Esophagus squamous epithelium (tissue), 4 donors: ENCODE measurements around the gene PRDX1.

Experiments
- POLR2A ChIP-seq, 4 donors: fragments of 450-650 bp; IDR thresholded peaks; one replicate each; pipeline ENCODE4 v1.6.1; 2017; ENCODE audit warnings: antibody characterized with exemption in 4 of 4, mild to moderate bottlenecking in 4 of 4, moderate library complexity in 3 of 4
- TF ChIP-seq, protein P1 (sequence below), 6 experiments: fragments of 450-650 bp in 4 of 6; fragments of 200-600 bp in 2 of 6; sonication (generic) in 2 of 6; IDR thresholded peaks; one replicate each; pipeline ENCODE4 v1.5.1; 2016 to 2019; ENCODE audit warnings: antibody characterized with exemption in 6 of 6, mild to moderate bottlenecking in 4 of 6, moderate library complexity in 4 of 6

DNA sequence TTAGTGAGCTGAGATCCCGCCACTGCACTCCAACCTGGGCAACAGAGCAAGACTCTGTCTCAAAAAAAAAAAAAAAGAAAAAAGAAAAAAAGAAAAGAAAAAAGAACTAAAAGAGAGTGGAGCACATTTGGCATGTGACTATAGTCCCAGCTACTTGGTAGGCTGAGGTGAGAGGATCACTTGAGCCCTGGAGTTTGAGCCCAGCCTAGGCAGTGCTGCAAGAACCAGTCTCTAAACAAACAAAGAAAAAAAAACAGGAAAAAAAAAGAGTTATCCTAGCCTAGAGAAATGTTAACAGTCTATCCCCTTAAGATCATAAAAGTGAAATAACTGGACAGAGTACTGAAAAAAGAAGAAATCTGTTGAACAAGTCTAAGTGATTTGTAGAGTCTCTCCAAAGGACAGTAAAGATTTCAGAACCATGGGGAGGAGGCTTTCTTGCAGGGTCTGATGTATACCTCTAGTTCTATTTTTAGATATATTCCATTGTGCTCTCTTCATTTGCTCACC is 4.5 kb upstream of the PRDX1 start:
- no peak for TF ChIP-seq POLR2A (IDR thresholded peaks at IDR 0.05)
- TF ChIP-seq, protein P1, sequence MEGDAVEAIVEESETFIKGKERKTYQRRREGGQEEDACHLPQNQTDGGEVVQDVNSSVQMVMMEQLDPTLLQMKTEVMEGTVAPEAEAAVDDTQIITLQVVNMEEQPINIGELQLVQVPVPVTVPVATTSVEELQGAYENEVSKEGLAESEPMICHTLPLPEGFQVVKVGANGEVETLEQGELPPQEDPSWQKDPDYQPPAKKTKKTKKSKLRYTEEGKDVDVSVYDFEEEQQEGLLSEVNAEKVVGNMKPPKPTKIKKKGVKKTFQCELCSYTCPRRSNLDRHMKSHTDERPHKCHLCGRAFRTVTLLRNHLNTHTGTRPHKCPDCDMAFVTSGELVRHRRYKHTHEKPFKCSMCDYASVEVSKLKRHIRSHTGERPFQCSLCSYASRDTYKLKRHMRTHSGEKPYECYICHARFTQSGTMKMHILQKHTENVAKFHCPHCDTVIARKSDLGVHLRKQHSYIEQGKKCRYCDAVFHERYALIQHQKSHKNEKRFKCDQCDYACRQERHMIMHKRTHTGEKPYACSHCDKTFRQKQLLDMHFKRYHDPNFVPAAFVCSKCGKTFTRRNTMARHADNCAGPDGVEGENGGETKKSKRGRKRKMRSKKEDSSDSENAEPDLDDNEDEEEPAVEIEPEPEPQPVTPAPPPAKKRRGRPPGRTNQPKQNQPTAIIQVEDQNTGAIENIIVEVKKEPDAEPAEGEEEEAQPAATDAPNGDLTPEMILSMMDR (IDR thresholded peaks at IDR 0.05) = no peak
